HG03175 (cell line): ENCODE data around the gene TTC21A.
A peak's percentile ranks its signal among the peaks of the same experiment; 100 is the strongest.
"Not testable (repeated sequence)": the region's sequence is repeated elsewhere in the genome, so short reads cannot be mapped to it uniquely, and the experiment has no call there.

Experiments used
- ATAC-seq: cut with Tn5 transposase; IDR thresholded peaks from one replicate; pipeline ENCODE4 v1.9.1; 2021; ENCODE audit warnings: mild to moderate bottlenecking, moderate library complexity; ENCODE audit not compliant: unreplicated experiment

The TTC21A gene

GRCh38 chr3:39107388-39108199, at the start of gene TTC21A, which contains the start of gene GORASP1:
TSS of gene TTC21A (plus strand) at chr3:39107680. CDS start at chr3:39107838, 158 bp downstream.
TSS of gene GORASP1 (minus strand) at chr3:39107627. CDS start at chr3:39107541, 86 bp downstream.
- peak; percentile 49 for ATAC-seq

GRCh38 chr3:39061228-39061627, 46.3 kb upstream of the TTC21A start:
- not testable (repeated sequence) for ATAC-seq

- no peak for ATAC-seq
Observed at GRCh38 chr3:39062180-39062579, 45.3 kb upstream of the TTC21A start.

GRCh38 chr3:39063143-39063542, 44.3 kb upstream of the TTC21A start:
- ATAC-seq: no peak

- ATAC-seq: no peak
Observed at GRCh38 chr3:39064646-39065045, 42.8 kb upstream of the TTC21A start.

GRCh38 chr3:39065197-39065596, 42.3 kb upstream of the TTC21A start:
- peak; percentile 98 for ATAC-seq

GRCh38 chr3:39067286-39067685, 40.2 kb upstream of the TTC21A start:
- no peak for ATAC-seq

- ATAC-seq: no peak
Observed at GRCh38 chr3:39068556-39068955, 38.9 kb upstream of the TTC21A start.

GRCh38 chr3:39075910-39076309, 31.6 kb upstream of the TTC21A start:
- ATAC-seq: no peak

GRCh38 chr3:39079530-39079929, 27.9 kb upstream of the TTC21A start:
- ATAC-seq: no peak

- ATAC-seq: no peak
Observed at GRCh38 chr3:39080026-39080425, 27.5 kb upstream of the TTC21A start.

- ATAC-seq: no peak
Observed at GRCh38 chr3:39082666-39083313, 24.7 kb upstream of the TTC21A start.

- ATAC-seq: no peak
Observed at GRCh38 chr3:39086144-39086543, 21.3 kb upstream of the TTC21A start.

- ATAC-seq: no peak
Observed at GRCh38 chr3:39088456-39088855, 19.0 kb upstream of the TTC21A start.

- no peak for ATAC-seq
Observed at GRCh38 chr3:39088889-39089288, 18.6 kb upstream of the TTC21A start.

- ATAC-seq: no peak
Observed at GRCh38 chr3:39090922-39091321, 16.6 kb upstream of the TTC21A start.

GRCh38 chr3:39094851-39095677, 12.4 kb upstream of the TTC21A start:
- ATAC-seq: no peak

- ATAC-seq: no peak
Observed at GRCh38 chr3:39095778-39096177, 11.7 kb upstream of the TTC21A start.

- ATAC-seq: no peak
Observed at GRCh38 chr3:39096775-39097174, 10.7 kb upstream of the TTC21A start.

GRCh38 chr3:39097716-39098472, 9.6 kb upstream of the TTC21A start:
- ATAC-seq: no peak
